ENCODE measurements around the gene FADS1. TPM values are rescaled to one million over a fixed set of nuclear protein-coding genes. Genes with fewer than 3 reads are reported as not detected.

FADS1 gene
- total RNA-seq, 4 donors from 2014 or later = 4.9 to 9.9 (median 6.7) TPM

DNA sequence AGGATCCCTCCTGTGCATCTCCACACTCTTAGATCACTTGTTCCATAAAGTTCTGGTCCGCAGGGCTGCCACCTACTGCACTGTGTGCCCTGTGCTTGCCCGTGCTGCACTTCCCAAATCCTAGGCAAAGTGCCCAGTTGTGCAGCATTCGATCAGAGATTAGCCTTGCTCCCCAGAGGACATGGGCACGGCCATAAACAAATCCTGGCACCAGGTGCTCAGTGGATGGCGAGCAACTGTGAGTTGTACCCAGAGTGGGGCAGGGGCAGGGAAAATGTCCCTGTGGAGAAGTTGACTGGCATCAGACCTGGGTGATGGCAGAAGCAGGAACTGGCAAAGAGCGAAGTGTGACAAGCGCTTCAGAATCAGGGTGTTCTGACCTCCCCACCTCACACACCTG is 16.0 kb upstream of the FADS1 start:
- no peaks in the 10 kb centered on the region for H3K9me3 ChIP-seq
- H3K27ac ChIP-seq = no peak overlapping the region
- no peak for DNase-seq
- no peaks in the 10 kb centered on the region for H3K36me3 ChIP-seq
- H3K4me1 ChIP-seq = peaks cover 0 to 35% (median 10%) of the 10 kb centered on the region in 4 donors
- H3K4me3 ChIP-seq = no peak overlapping the region
- no peak for TF ChIP-seq POLR2A (IDR thresholded peaks at IDR 0.05)
- TF ChIP-seq, protein P1, sequence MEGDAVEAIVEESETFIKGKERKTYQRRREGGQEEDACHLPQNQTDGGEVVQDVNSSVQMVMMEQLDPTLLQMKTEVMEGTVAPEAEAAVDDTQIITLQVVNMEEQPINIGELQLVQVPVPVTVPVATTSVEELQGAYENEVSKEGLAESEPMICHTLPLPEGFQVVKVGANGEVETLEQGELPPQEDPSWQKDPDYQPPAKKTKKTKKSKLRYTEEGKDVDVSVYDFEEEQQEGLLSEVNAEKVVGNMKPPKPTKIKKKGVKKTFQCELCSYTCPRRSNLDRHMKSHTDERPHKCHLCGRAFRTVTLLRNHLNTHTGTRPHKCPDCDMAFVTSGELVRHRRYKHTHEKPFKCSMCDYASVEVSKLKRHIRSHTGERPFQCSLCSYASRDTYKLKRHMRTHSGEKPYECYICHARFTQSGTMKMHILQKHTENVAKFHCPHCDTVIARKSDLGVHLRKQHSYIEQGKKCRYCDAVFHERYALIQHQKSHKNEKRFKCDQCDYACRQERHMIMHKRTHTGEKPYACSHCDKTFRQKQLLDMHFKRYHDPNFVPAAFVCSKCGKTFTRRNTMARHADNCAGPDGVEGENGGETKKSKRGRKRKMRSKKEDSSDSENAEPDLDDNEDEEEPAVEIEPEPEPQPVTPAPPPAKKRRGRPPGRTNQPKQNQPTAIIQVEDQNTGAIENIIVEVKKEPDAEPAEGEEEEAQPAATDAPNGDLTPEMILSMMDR (IDR thresholded peaks at IDR 0.05) = no peak
- no peaks in the 10 kb centered on the region for H3K27me3 ChIP-seq

DNA sequence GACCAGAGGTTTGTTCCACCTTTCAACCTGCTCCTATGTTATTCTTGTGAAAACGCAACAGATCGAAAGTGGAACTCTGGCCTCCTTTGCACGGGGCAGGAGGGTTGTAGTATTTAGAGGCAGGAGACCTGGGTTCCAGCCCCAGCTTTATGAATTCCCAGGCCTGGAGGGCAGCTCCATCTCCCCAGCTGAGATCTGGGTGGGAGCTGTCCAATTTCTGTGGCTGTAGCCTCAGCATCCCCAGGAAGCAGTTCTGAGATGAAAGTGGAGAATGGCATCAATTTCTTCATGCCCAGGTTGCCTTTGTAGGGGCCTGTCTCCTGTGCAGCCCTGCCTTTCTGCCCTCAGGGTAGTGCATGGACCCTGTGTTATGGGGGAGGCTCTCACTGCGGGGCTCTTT is 15.4 kb upstream of the FADS1 start:
- TF ChIP-seq POLR2A (IDR thresholded peaks at IDR 0.05) = no peak
- TF ChIP-seq, protein P1 (IDR thresholded peaks at IDR 0.05) = no peak
- no peak for DNase-seq
- H3K27ac ChIP-seq = no peak overlapping the region
- H3K27me3 ChIP-seq = no peaks in the 10 kb centered on the region
- no peaks in the 10 kb centered on the region for H3K9me3 ChIP-seq
- H3K4me1 ChIP-seq = peaks cover 0 to 41% (median 11%) of the 10 kb centered on the region in 4 donors
- no peaks in the 10 kb centered on the region for H3K36me3 ChIP-seq
- H3K4me3 ChIP-seq = no peak overlapping the region

DNA sequence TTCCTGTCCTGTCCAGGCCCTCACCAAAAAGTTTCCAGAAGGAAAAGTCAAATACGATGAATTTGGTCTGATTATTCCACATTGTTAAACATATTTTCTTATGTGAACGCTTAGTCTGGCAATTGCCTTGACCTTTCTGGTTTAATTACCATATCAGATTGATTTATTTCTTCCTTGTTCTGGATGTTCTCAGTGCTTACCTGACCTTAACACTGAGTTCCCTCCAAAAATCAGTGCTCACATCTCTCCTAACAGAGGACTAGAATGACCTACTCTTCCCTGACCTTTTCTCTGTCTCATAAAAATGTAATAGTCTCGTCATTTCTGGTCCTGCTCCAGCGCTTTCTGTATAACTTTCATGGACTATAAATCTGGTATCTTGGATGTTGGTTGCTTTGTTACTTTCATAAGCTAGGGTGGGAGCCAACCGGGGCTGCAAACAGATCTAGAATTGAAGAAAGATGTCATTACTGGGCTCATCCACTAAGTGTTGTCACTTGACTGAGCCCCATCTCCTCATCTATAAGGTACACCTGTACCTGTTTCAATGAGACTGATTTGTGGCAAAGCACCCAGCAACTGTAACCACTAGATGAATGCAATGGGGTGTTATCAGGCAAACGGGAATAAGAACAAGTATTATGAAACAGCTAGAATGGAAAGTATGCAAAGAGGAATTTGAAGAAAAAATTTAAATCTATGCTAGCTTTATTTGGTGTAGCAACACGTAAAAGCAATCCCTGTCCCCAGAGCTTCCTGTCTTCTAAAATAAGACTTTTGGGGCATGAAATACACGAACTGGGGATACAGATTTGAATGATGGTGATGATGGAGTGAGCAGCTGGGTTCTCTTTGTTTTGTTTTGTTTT is 13.7 kb upstream of the FADS1 start:
- Histone ChIP-seq H3K36me3 (no peaks in the 10 kb centered on the region), H3K4me3 (peak overlapping the region in 1 of 4 donors; percentile 59), H3K9me3 (no peaks in the 10 kb centered on the region), H3K27ac (peak overlapping the region in 3 of 4 donors; percentile 39 to 92 (median 42)), H3K4me1 (peaks cover 0 to 43% (median 11%) of the 10 kb centered on the region in 4 donors), H3K27me3 (no peaks in the 10 kb centered on the region)
- DNase-seq = no peak
- TF ChIP-seq, protein P1 (IDR thresholded peaks at IDR 0.05) = no peak
- TF ChIP-seq POLR2A (IDR thresholded peaks at IDR 0.05) = no peak

DNA sequence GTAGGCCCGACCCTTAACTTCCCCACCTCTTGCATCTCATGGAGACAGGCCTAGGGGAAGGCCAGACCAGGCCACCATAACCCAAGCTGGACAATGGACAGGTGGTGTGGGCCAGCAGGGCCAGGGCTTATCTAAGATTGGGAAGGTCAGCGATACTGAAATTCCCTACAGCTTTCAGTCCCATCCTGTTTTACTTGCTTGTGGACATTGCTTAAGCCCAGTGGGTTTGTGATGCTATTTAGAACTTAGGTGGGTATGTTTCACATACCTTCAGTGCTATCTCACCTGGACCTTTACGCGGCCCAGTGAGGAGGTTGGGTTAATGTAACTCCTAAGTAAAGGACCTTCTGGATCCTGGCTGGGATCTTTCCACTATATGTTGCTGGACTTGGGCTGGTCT is 13.0 kb upstream of the FADS1 start:
- H3K4me3 ChIP-seq = peak overlapping the region in 1 of 4 donors; percentile 59
- H3K27ac ChIP-seq = peak overlapping the region in 3 of 4 donors; percentile 42 to 92 (median 55)

DNA sequence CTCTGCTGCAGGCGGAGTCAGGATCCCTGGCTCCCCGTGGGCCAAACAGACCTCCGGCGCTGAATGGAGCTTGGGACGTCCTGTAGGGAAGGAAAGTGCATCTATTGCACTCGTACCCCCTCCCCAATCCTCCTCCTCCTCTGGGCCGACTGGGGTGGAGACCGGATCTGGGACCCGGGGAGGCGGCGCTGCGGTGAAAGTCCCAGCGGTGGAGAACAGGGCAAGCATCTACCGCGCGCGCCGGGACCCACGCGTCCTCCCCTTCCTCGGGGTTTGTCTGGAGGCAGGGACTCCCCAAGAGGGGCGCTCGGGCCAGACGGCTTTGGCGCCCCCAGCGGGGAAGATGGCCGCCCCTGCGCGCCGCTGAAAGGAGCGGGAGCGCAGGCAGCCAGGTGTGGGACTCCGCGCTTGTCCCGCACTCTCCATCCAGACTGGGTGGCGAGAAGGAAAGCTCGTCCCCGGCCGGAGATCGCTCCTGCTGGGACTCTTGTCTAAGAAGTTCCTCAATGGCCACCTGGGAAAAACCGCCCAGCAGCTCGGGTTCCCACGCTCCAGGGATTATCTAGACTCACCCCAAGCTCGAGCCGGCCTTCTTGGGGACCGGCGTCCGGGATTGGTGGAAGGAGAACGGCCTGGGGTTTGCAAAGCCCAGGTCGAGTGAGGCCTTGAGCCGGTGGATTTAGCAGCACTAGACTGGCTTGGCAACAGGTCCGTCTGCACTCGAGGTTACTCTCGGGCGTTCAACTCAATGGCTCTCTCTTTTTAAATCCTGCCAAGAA is 12.0 kb upstream of the FADS1 start:
- peak in 2 of 3 donors; percentile 18 to 60 for DNase-seq
- H3K27me3 ChIP-seq = no peaks in the 10 kb centered on the region
- H3K4me1 ChIP-seq = peaks cover 0 to 28% (median 8%) of the 10 kb centered on the region in 4 donors
- peak overlapping the region; percentile 23 to 92 (median 61) for H3K27ac ChIP-seq
- H3K36me3 ChIP-seq = no peaks in the 10 kb centered on the region
- TF ChIP-seq, protein P1 (IDR thresholded peaks at IDR 0.05) = peak in 2 of 6 experiments; percentile 7 to 34
- no peak for TF ChIP-seq POLR2A (IDR thresholded peaks at IDR 0.05)
- H3K9me3 ChIP-seq = no peaks in the 10 kb centered on the region
- H3K4me3 ChIP-seq = peak overlapping the region; percentile 36 to 59 (median 48)

More for the DNA sequence above, 13.0 kb upstream of the FADS1 start:
- no peak for TF ChIP-seq POLR2A (IDR thresholded peaks at IDR 0.05)
- TF ChIP-seq, protein P1 (IDR thresholded peaks at IDR 0.05) = no peak
- no peaks in the 10 kb centered on the region for H3K27me3 ChIP-seq
- H3K36me3 ChIP-seq = no peaks in the 10 kb centered on the region
- DNase-seq = no peak
- H3K4me1 ChIP-seq = peaks cover 0 to 38% (median 11%) of the 10 kb centered on the region in 4 donors
- no peaks in the 10 kb centered on the region for H3K9me3 ChIP-seq

All from Peyer's patch (tissue), 4 donors.